A549 treated with DMSO at 1 μM for 4 hours (cell line): ENCODE measurements around the gene DDX28. TPM values are rescaled to one million over a fixed set of nuclear protein-coding genes. Genes with fewer than 3 reads are reported as not detected.

ENCODE experiments used
- total RNA-seq: library from RNA; stranded (reverse); fragments of 200-300 nt; extraction: Qiagen RNA extraction; gene quantifications from 5 replicates; pipeline ENCODE4 v1.2.3, GENCODE V29; 2022; ENCODE audit warnings: low read depth

The DDX28 gene, protein sequence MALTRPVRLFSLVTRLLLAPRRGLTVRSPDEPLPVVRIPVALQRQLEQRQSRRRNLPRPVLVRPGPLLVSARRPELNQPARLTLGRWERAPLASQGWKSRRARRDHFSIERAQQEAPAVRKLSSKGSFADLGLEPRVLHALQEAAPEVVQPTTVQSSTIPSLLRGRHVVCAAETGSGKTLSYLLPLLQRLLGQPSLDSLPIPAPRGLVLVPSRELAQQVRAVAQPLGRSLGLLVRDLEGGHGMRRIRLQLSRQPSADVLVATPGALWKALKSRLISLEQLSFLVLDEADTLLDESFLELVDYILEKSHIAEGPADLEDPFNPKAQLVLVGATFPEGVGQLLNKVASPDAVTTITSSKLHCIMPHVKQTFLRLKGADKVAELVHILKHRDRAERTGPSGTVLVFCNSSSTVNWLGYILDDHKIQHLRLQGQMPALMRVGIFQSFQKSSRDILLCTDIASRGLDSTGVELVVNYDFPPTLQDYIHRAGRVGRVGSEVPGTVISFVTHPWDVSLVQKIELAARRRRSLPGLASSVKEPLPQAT
- total RNA-seq = 19.6 to 20.7 TPM (median 20.1 TPM) in 5 replicates

GRCh38 chr16:68022728-68023537, at the start of gene DDX28, which contains the start of gene DUS2:
TSS of gene DDX28 (minus strand) at chr16:68023232. CDS start at chr16:68023202, 30 bp downstream.
TSS of gene DUS2 (plus strand) at chr16:68023284. CDS start at chr16:68038024, 14,740 bp downstream.

DNA sequence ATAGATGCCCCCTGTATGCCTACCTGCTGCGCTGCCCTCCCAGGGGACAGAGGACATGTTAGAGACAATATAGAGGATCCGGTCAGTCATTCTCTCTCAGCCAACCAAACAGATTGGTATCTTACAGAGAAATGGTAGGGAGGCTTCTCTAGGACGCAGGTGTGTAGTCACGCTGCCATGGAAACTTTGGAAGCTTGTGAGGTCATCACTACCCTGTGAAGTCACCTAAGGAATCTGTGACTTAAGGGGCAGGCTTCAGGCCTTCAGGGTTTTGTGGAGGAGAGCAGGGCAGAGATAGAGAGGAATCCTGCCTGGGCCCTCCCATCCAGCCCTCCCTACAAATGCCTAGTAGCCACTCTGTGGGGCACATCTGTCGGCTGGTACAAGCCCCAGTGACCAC, 7.4 kb downstream of the DDX28 start, which contains the start of gene DPEP2NB:
Gene DPEP2NB (minus strand): TSS at position 231 of the 400 bp plus-strand sequence. CDS start 141 bp downstream, at position 90.

GRCh38 chr16:67998779-67999688, 24.0 kb downstream of the DDX28 start, which contains the start of gene DPEP2:
TSS of gene DPEP2 (minus strand) at chr16:67999484. CDS start at chr16:67993212, 6,272 bp downstream.

GRCh38 chr16:67979955-67980678, 42.9 kb downstream of the DDX28 start, which contains the start of gene DPEP3:
TSS of gene DPEP3 (minus strand) at chr16:67980499. CDS start at chr16:67980380, 119 bp downstream.

Other genes with a start within 250 kb of the DDX28 start
- gene RANBP10, start 216.7 kb downstream of the DDX28 start, total RNA-seq = 8.5 to 11.0 TPM (median 9.6 TPM) in 5 replicates
- 0.32 to 0.56 TPM (median 0.47 TPM) in 5 replicates for gene TSNAXIP1, start 216.3 kb downstream of the DDX28 start, total RNA-seq
- gene THAP11, start 180.9 kb downstream of the DDX28 start, total RNA-seq = 25.6 to 42.9 TPM (median 41.3 TPM) in 5 replicates
- gene NUTF2, start 176.3 kb downstream of the DDX28 start, total RNA-seq = 229 to 266 TPM (median 237 TPM) in 5 replicates
- gene CENPT, start 175.5 kb downstream of the DDX28 start, total RNA-seq = 27.0 to 30.7 TPM (median 29.1 TPM) in 5 replicates
- gene EDC4, start 150.2 kb downstream of the DDX28 start, total RNA-seq = 45.9 to 72.1 TPM (median 66.4 TPM) in 5 replicates
- 0.22 to 0.29 TPM in 2 of 5 replicates, not detected in the others for gene NRN1L, start 138.3 kb downstream of the DDX28 start, total RNA-seq
- gene PSKH1, start 130.0 kb downstream of the DDX28 start, total RNA-seq = 12.7 to 20.2 TPM (median 14.9 TPM) in 5 replicates
- gene CTRL, start 91.4 kb downstream of the DDX28 start, total RNA-seq = 1.5 to 2.2 TPM (median 2.0 TPM) in 5 replicates
- gene PSMB10, start 86.4 kb downstream of the DDX28 start, total RNA-seq = 45.3 to 56.5 TPM (median 47.3 TPM) in 5 replicates
- gene LCAT, start 79.1 kb downstream of the DDX28 start, total RNA-seq = 6.7 to 11.9 TPM (median 10.9 TPM) in 5 replicates
- 25.2 to 32.7 TPM (median 29.1 TPM) in 5 replicates for gene SLC12A4, start 54.6 kb downstream of the DDX28 start, total RNA-seq
- gene DPEP3, start 42.7 kb downstream of the DDX28 start, total RNA-seq = not detected in 5 replicates
- gene DPEP2, start 23.7 kb downstream of the DDX28 start, total RNA-seq = not detected in 5 replicates
- not detected in 5 replicates for gene DPEP2NB, start 7.3 kb downstream of the DDX28 start, total RNA-seq
- 16.1 to 19.0 TPM (median 18.4 TPM) in 5 replicates for gene DUS2, start 52 bp upstream of the DDX28 start, total RNA-seq
- 14.7 to 19.0 TPM (median 18.8 TPM) in 5 replicates for gene NFATC3, start 62.1 kb upstream of the DDX28 start, total RNA-seq
- gene ESRP2, start 212.9 kb upstream of the DDX28 start, total RNA-seq = 0.05 to 0.19 TPM (median 0.09 TPM) in 4 of 5 replicates, not detected in the other
- 12.2 to 15.0 TPM (median 14.2 TPM) in 5 replicates for gene PLA2G15, start 222.1 kb upstream of the DDX28 start, total RNA-seq
- 35.2 to 38.2 TPM (median 36.1 TPM) in 5 replicates for gene SLC7A6, start 241.3 kb upstream of the DDX28 start, total RNA-seq